ACHN (cell line): ENCODE results near the gene QKI.

ENCODE experiments used
- DNase-seq: peaks from one replicate; pipeline ENCODE4 v3.0.0-alpha.2; 2015
- in situ Hi-C: cut with HindIII; loops from 2 replicates; pipeline ENCODE4 v1.10.0; 2017; ENCODE audit warnings: low sequenced_read_pairs, low pct_ligation_motif_present, low pct_unique_long_range_greater_than_20kb

QKI gene

DNA sequence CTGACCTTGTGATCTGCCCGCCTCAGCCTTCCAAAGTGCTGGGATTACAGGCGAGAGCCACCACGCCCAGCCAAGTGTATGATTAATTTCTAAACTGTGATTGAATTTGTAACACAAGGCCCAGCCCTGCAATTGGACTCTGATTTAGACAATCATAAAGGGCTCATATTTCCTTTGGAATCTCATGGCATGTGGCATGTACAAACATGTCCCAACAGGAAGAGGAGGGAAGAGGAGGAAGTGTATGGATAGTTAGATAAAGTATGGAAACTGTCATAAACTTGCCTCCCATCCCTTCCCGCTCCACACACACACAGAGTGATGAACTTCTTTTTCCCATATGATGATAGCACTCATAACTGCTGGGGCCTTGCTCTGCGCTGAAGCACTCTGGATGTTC is 27.2 kb upstream of the QKI start:
- DNase-seq: no peak
- in situ Hi-C loops: no loop called here

DNA sequence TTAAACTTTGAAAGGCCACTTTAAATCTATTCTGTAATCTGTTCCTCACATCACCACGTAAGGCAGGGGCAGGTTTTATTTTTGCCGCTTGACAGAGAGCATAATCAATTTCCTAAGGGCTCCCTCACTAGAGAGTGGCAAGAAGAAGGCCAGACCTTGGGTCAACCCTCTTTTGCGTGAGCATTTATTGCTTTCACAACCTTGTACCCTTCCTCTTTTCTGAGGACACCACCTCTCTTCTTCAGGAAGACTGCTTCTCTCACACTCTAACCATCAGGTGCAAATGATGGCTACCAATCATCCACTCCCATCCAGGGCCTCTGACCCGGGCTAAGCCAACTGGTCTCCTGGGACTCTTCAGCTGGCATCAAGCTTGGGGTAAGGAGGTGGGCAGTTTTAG is 25.2 kb upstream of the QKI start:
- in situ Hi-C loops: no loop called here
- DNase-seq: no peak

- in situ Hi-C loops: no loop called here
- DNase-seq: no peak
Measured at GRCh38 chr6:163390770-163391169, 23.7 kb upstream of the QKI start.

GRCh38 chr6:163391985-163392384 is 22.5 kb upstream of the QKI start:
- in situ Hi-C loops: no loop called here
- no peak for DNase-seq

GRCh38 chr6:163392533-163392932 is 22.0 kb upstream of the QKI start:
- no peak for DNase-seq
- in situ Hi-C loops: no loop called here

DNA sequence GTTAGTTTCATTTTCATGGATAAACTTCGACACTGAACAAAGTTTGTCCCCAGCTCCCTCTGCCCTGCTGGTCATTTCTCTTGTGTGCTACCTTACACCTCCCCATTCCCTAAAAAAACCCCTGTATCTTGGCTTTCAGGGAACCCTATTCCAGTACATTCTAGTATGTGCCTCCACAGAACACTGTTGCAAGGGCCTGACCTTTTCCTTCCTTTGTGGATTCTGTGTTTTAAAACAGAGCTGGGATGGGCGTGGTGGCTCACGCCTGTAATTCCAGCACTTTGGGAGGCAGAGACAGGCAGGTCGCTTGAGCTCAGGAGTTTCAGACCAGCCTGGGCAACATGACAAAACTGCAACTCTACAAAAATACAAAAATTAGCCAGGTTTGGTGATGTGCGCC is 20.6 kb upstream of the QKI start:
- in situ Hi-C loops: no loop called here
- no peak for DNase-seq

DNA sequence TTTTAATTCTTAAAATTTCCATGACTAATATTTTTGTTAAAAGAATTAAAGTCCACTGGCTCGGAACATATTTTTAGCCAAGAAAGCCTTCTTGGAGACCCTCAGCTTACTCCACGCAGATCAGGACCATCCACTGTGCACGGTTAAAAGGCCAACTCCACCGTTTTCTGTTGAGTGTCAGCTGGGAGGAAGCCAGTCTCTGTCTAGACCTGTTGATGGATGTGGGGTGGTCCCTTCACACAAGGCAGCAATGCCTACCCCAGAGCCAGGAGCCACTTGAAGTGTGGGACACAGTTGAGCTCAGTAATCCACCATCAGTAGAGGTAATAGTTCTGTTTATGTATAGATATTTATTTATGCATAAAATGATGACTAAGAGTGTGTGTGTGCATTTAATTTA is 19.9 kb upstream of the QKI start:
- DNase-seq: no peak
- in situ Hi-C loops: no loop called here

GRCh38 chr6:163395122-163395830 is 19.2 kb upstream of the QKI start:
- in situ Hi-C loops: no loop called here
- DNase-seq: no peak

DNA sequence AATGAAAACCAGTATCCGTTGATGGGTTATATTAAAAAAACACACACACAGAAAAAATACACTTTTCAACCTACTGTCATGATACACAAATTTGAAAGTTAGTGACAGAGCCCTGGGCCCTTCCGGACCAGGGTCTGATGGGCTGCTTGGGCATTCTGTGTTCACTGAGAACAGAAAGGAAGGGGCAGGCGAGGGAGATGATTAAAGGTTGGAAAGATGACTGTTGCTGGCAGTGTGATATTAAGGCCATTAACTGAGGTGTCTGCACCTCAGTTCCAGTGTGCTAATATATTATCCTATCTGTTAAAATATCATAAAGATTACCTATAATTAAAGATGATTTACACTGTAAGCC is 18.7 kb upstream of the QKI start:
- DNase-seq: no peak
- in situ Hi-C loops: no loop called here

- in situ Hi-C loops: no loop called here
- no peak for DNase-seq
Measured at GRCh38 chr6:163397326-163397725, 17.2 kb upstream of the QKI start.

GRCh38 chr6:163398115-163398514 is 16.4 kb upstream of the QKI start:
- no peak for DNase-seq
- in situ Hi-C loops: no loop called here

- no peak for DNase-seq
- in situ Hi-C loops: no loop called here
Measured at GRCh38 chr6:163398815-163399214, 15.7 kb upstream of the QKI start.

DNA sequence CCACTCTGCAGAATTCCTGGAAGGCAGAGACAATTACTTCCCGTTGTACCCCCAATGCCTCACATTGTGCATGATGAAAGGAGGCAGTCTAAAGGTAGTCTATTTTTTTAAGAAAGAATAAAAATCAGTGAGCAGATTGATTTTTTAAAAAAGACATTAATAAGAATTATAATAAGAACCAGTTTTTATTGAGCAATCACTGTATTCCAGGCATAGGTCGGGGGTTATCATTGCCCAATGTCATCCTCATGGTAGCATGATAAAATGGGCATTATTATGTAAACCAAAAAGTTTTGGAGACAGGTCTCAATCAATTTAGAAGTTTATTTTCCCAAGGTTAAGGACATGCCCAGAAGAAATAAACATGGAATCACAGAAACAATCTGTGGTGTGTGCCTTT is 14.0 kb upstream of the QKI start:
- in situ Hi-C loops: no loop called here
- no peak for DNase-seq

DNA sequence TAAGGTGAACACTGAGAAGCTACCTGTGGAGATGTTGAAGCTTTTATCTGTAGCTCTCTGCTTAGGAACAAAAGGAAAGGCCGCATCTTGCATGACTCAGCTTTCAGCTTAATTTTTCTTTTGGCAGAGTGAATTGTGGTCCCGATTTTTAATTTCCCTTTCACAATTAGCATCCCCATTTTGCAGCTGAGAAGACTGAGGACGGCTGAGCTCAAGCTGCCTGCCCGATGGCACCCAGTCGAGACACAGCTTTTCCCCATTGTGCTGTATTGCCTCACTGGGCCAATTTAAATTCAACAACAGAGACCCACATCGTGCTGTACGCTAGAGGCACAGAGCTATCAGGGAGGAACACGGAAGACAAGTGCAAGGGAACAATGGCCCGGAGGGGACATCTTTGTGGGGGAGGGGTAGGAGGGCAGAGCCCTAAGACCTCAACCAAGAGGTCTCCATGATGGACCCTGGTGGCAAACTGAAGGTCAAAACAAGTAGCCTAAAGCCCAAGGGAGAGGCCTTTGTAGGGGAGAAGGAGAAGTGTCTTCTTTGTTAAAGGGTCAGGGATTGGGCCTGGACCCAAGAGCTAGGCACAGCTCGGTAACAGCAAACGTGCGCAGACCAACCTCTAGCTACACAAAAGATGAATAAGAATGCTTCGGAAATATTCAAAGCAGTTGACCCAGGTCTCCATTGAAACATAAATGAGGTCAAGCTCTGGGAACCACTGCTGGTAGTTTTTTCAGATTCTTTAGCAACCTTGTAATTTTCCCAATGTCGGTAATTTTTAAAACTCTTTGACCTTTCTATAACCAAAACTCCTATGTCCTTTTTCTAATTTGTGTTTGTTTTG is 13.3 kb upstream of the QKI start:
- DNase-seq: no peak
- in situ Hi-C loops: no loop called here

- in situ Hi-C loops: no loop called here
- no peak for DNase-seq
Measured at GRCh38 chr6:163402616-163403015, 11.9 kb upstream of the QKI start.

DNA sequence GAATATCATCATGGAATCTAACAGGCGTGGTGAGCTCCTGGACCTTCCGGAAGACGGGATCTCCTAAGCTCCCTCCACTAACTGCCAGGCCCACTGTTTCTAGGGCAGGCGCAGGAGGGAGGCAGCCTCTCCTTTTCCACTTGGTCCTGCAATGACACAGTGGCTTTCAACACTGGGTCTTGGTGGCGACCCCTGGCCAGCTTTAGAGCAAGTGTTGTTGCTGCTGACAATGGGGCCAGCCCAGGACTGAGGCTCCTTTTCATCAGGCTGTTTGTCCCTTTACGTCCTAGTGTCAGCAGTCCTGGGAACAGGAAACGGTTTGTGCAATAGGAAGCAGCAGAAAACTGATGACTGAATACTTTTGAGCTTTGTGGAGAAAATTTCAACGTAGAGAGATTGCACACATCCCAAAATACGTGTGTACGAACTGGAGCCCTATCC is 9.7 kb upstream of the QKI start:
- no peak for DNase-seq
- in situ Hi-C loops: no loop called here

GRCh38 chr6:163405412-163406309 is 8.9 kb upstream of the QKI start:
- in situ Hi-C loops: no loop called here
- no peak for DNase-seq

- in situ Hi-C loops: no loop called here
- no peak for DNase-seq
Measured at GRCh38 chr6:163406366-163406765, 8.2 kb upstream of the QKI start.

DNA sequence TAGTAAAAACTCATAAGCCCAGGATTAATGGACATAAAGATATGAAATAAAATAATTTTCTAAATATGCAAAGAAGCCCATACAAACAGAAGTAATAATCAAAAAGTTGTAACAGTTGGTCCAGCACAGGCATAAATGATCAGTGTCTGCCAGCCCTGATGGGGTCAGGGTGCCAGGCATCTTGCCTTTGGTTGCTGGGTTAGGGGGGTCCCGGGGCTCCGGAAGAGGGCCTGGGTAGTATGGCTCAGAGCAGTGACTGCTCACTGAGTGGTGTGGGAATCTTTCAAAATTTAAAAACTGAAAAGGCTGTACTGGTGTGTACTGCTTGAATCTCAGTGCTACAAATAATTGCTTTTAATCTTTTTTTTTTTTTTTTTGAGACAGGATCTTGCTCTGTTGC is 7.7 kb upstream of the QKI start:
- no peak for DNase-seq
- in situ Hi-C loops: no loop called here
